NK-92 (cell line): ENCODE measurements around the gene FIBP.
"Not testable (repeated sequence)": the region's sequence is repeated elsewhere in the genome, so short reads cannot be mapped to it uniquely, and the experiment has no call there.

Experiments
- DNase-seq: peaks from one replicate; lab custom pipeline; 2025; ENCODE audit not compliant: unreplicated experiment; lab: John Stamatoyannopoulos, UW

Gene FIBP

GRCh38 chr11:65915101-65915820 is 27.0 kb upstream of the FIBP start:
- DNase-seq = no peak

DNA sequence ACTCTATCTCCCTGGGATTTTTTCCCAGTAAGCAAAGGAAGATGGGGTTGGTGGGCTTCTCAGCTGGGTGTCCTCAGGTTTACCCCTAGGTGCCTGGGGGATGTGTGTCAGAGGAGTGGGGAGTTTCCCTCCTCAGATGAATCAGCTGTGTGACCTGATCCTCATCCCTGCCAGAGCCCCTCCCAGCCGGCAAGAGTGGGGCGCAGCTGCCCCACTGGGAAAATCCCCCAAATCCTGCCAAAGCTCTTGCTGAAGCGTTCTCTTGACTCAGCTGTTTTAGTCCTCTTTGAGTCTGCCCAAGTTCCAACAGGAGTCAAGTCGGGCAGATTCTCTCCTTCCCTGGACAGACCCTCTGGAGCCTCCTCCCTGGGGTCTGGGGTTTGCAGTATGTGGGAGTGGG is 24.6 kb upstream of the FIBP start:
- no peak for DNase-seq

DNA sequence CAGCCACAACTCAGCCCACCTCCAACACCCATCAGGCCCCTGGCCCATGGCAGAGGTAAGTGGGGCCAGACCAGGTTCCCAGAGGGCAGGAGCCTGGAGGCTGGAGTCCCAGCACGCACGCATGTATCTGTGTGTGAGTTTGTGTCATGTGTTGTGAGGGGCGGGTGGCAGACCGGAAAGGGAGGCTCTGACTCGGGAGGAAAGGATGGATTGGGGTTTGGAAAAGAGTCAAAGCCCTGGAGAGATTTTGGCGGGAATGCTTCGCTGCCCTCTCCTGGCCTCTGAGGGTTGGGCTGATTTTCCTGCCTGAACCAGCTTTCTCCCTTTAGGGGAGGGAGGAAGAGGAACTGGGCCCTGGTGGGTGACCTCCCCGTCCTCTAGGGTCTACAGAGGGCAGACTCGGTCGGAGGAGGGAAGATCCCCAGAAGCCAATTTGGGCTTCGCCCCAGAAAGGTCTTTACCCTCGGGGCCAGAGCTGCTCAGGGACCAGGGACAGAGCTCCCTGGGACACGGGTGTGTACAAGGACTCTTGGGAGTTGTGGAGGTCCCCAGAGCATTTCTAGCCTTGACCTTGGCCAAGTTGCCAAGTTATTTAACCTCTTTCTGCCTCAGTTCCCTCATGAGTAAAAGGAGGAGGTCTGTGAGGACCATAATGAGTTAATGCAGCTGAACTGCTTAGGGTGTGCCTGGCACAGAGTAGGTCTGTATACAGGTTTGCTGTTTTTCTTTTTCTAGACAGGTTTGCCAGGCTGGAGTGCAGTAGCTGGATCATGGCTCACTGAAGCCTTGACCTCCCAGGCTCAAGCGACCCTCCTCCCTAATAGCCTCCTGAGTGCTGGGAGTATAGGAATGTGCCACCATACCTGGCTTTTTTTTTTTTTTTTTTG is 23.7 kb upstream of the FIBP start:
- no peak for DNase-seq

DNA sequence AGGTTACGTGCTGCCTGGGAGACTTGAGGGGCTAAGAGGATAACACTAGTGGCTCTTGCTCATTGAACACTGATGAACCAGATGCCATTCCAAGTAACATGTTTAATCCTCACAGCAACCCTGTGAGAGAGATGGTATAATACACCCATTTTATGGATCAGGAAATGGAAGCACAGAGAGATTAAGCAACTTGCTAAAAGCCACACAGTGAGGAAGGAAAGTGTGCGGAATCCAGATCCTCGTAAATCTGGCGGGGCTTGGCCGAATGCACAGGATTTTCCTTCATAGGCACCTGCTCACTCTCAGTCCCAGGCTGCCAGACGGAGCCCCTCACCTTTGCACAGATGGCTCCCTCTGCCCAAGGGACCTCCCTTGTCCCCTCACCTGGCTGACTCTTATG is 19.6 kb upstream of the FIBP start:
- DNase-seq = no peak

GRCh38 chr11:65906602-65907001 is 18.3 kb upstream of the FIBP start:
- no peak for DNase-seq

DNA sequence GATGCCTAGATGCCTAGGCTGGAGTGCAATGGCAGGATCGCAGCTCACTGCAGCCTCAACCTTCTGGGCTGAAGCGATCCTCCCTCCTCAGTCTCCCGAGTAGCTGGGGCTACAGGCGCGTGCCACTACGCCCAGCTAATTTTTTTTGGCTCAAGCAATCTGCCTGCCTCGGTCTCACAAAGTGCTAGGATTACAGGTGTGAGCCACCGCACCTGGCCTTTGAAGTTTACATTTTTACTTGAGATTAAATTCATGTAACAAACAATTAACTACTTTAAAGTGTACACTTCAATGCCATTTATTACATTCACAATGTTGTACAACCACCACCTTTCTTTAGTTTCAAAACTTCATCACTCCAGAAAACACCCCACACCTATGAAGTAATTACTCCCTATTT is 15.4 kb upstream of the FIBP start:
- no peak for DNase-seq

DNA sequence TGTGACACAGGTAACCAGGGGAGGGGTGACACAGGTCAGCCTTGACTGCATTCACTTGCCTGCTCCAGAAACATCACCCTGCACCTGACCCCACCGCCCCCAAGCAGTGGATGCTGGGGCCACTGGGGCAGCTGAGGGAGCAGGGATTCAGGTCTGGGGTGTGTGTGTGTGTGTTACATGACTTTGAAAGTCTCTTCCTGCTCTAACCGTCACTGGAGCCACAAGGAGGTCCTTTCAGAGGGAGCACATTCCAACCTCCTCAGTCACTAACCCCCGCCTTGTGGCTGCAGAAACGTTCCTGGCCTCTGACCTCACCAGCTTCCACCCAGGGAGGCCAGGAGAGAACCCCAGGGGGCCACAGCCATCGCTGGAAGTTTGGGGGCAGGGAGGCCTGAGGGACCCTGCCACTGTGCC is 14.8 kb upstream of the FIBP start:
- DNase-seq = no peak

DNA sequence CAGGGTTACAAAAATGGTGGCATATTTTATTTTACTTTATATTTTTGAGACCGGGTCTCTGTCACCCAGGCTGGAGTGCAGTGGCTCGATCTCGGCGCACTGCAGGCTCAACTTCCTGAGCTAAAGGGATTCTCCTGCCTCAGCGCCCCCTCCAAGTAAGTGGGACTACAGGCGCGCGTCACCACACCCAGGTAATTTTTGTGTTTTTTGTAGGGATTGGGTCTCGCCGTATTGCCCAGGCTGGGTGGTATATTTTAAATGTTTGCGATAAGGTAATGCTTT is 12.6 kb upstream of the FIBP start:
- no peak for DNase-seq

GRCh38 chr11:65900125-65900898 is 12.0 kb upstream of the FIBP start, which contains the start of gene FOSL1:
Gene FOSL1 (minus strand): TSS chr11:65900388. CDS start chr11:65900339, 49 bp downstream.
- DNase-seq = no peak

- DNase-seq = no peak
Observed at GRCh38 chr11:65899356-65900124, 11.3 kb upstream of the FIBP start.

DNA sequence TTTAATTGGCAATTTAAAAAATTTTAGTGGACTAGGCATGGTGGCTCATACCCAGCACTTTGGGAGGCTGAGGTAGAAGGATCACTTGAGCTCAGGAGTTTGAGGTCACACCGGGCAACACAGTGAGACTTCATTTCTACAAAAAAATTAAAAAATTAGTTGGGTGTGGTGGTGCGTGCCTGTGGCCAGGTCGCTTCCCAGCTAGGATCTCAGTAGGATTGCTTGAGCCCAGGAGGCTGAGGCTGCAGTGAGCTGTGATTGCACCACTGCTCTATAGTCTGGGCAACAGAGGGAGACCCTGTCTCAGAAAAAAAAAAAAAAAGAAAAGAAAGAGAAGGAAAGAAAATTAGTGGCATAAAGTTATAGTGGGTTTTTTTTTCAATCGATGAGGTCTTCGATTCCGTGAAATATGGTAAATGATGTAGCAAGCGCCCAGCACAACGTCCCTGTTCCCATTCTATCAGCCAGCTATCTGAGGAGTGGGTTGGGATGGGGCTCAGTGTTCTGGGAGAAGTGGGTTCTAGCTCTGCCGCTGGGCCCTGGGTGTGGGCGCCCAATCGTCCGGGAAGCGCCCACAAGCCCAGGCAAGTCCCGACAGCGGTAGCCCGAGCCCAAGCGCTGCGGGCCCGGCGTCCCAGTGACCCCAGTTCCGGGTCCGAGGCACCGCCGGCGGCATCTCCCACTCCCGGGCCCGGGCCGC is 10.5 kb upstream of the FIBP start:
- no peak for DNase-seq

DNA sequence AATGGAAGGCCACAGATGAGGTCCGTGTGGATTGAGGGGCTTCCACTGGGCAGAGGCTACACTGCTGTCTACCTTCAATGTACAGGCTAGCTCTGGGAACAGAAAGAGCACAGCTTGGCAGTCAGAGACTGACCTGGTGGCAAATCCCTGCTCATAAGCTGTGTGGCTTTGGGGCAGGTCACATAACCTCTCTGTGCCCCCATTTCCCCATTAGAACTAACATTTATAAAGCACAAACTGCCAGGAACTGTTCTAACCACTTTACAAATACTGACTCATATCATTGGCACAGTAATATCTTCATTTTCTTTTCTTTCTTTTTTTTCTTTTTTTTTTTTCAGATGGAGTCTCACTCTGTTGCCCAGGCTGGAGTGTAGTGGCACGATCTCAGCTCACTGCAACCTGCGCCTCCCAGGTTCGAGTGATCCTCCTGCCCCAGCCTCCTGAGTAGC is 8.8 kb upstream of the FIBP start:
- no peak for DNase-seq

- DNase-seq = no peak
Observed at GRCh38 chr11:65896034-65896999, 8.0 kb upstream of the FIBP start.

DNA sequence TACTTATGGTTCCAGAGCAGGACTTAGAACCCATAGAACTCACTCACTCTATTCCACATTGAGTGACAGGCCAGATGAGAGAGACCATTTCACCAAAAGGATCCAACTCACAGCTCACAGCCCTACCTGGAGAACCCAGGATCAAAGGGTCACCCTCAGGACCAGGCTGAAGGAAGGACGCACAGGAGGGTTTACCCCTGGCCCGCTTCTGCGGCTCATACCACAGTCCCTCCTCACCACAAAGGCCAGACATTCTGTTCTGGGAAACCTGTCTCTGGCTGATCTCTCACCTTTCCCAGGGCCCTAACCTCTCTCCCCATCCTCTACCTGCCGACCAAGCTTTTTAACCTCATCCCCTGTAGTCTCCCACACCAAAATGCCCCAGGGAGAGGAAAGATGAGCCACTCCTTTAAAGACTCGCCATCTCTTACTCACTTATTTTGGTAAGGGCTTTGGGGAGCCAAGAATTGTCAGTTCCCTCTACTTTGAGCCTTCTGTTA is 7.3 kb upstream of the FIBP start:
- DNase-seq = no peak

DNA sequence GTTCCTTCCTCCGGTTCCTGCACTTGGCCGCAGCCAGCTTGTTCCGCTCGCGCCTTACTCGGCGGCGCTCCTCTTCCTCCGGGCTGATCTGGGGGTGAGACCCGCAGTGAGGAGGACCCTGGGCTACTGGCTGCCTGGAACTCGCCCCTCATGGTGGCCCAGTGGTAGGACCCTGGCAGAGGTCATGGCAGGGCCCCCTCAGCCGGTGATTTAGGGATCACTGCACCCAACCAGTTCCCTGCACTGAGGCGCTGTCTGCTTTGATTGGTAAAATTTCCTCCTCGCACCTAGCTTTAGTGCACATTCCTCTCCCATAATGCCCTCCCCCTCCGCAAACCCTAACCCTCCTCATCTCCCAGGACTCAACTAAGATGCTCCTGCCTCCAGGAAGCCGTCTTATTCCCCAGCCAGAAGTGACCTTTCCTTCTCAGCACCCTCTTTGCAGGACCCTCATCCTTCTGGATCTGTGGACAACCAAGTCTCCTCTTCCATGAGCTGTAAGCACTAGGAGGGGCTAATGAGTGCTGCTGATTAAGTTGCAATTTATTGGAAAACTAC is 5.8 kb upstream of the FIBP start:
- DNase-seq = no peak

- DNase-seq = no peak
Observed at GRCh38 chr11:65892661-65893317, 4.5 kb upstream of the FIBP start.

DNA sequence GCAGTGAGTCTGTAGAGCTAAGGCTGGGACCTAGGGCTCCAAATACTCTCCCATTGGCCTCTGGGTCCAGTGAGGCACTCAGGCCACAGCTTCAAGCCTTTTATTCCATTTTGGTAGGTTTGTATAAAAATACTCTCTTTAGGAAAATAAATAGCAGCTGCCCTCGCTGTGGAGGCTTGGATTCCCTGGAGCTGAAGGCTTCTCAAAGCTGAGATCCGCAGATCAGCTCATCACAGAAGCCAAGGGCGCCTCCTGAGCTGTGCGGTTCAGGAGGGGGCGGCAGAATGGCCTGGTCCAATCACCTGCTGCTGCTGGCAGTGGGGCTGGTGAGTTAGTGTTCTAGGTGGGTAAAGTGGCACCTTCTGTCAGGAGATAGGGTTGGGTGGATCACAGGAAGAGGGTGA is 3.9 kb upstream of the FIBP start:
- not testable (repeated sequence) for DNase-seq
